GM12874 (cell line): ENCODE data around the gene OGFR.

Experiments used
- TF ChIP-seq, protein P1 (sequence below): IDR thresholded peaks from 2 replicates; pipeline ENCODE4 v1.5.1; 2011; ENCODE audit warnings: low read depth, mild to moderate bottlenecking, control low read depth, low read length, moderate library complexity; ENCODE audit not compliant: insufficient read depth

The OGFR gene

GRCh38 chr20:62829231-62830230 lies 24.9 kb downstream of the OGFR start:
- TF ChIP-seq, protein P1, sequence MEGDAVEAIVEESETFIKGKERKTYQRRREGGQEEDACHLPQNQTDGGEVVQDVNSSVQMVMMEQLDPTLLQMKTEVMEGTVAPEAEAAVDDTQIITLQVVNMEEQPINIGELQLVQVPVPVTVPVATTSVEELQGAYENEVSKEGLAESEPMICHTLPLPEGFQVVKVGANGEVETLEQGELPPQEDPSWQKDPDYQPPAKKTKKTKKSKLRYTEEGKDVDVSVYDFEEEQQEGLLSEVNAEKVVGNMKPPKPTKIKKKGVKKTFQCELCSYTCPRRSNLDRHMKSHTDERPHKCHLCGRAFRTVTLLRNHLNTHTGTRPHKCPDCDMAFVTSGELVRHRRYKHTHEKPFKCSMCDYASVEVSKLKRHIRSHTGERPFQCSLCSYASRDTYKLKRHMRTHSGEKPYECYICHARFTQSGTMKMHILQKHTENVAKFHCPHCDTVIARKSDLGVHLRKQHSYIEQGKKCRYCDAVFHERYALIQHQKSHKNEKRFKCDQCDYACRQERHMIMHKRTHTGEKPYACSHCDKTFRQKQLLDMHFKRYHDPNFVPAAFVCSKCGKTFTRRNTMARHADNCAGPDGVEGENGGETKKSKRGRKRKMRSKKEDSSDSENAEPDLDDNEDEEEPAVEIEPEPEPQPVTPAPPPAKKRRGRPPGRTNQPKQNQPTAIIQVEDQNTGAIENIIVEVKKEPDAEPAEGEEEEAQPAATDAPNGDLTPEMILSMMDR, result no peak

DNA sequence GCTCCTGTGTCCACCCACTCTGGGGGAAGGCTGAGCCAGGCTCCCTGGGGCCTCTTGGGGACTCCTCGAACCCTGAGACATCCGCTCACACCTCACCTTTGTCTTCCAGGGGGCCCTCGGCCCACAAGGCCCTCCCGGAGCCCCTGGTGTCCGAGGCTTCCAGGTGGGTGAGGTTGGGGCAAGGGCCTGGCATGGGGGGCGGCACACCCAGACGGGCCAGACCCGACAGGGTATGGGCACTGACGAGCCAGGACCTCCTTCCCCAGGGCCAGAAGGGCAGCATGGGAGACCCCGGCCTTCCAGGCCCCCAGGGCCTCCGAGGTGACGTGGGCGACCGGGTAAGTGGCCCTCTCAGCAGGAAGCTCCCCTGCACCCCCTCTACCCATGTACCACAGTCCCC lies 25.6 kb downstream of the OGFR start:
- TF ChIP-seq, protein P1, result no peak

DNA sequence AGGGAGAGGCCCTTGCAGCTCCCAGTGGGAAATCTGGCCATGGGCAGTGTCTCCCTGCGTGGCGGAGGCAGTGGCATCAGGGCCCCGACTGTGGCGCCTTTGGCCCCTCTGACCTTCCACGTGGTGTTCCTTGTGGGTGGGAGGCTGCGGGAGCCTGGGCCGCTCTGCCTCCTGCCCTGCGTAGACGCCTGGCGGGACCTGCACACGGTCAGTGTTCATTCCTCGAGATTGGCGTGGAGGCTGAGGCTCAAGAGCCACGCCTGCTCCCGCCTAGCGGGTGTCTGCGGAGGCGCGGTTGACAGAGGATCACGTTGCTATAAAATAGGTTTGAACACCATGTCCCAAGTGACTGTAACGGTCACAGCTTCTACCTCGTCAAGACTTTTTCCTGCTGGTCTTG lies 26.2 kb downstream of the OGFR start:
- TF ChIP-seq, protein P1, result no peak

DNA sequence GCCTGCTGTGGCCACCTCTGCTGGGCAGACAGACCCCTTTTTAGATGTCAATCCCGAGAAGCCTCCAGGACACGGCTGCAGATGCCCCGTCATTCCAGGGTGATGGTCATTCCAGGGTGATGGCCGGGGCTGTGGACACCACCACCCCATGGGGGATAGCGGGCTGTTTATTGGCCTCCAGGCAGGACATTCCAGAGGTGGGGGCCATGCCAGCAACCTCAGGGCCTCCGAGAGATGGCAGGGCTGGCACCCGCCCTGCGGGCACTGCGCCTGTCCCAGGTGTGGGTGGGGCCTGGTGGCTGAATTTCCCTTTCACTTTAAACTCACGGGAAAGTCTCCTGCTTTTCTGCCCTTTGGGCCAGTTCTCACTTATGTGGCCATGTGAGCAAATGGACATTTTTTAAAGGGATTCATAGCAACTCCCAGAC lies 26.7 kb downstream of the OGFR start:
- TF ChIP-seq, protein P1, result no peak

GRCh38 chr20:62831854-62832211 lies 27.2 kb downstream of the OGFR start:
- TF ChIP-seq, protein P1, result no peak

DNA sequence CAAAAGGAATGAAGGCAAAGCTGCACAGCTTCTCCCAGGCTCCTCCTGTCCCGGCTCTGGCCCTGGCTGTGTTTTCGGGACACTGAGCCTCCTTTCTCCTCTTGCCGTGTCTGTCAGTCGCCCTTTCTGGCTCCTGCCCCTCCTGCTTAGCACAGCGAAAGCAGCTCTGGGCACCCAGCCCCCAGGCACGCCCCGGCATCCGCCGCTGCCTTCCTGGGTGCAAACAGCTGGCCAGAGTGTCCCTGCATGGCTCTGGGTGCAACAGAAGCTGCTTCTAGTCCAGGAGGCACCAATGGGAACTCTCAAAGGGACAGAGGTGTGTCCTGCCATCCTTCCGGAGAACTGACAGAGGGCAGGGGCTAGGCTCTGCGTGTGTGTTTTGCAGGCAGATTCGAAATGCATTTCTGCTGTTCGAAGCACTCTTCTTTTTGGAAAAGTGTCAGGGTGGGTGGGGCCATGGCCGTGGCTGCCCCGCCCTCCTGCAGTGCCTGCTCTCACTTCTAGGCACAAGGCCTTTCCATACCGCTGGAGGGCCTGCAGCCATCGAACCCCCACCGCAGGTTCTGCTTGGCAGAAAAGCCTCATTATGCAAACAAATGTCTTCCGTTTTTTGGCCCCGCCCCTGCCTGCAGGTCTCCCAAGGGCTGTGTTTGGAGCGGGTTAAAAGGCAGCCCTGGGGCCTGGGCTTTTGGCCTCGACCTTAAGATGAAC lies 27.7 kb downstream of the OGFR start:
- TF ChIP-seq, protein P1, result peak; percentile 20; the same call in 1 of the 2 replicates

DNA sequence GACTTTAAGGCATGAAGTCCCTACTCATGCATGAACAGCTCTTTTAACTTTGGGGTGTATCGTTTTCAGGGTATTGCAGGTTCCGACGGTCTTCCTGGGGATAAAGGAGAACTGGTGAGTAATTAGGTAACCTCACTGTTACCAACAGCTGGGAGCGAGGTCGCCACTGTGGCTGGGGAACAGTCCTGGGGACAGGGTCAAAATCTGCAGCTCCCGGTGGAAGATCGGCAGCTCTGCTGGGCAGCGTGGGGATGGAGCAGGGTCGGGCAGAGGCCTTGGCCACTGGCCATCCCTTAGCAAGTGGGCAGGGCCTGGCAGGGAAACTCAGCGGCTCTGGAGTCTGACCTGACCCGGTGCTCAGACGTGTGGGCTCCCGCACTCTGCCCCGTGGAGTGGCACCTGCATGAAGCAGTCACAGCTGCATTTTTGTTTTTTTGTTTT lies 28.3 kb downstream of the OGFR start:
- TF ChIP-seq, protein P1, result no peak
